Lower leg skin (tissue), 4 donors: Measurements from ENCODE around the gene PRPF18. TPM values are rescaled to one million over a fixed set of nuclear protein-coding genes. Genes with fewer than 3 reads are reported as not detected.

ENCODE experiments used
- DNase-seq, 2 donors: peaks; one replicate each; pipeline ENCODE4 v3.0.0-alpha.2; 2019; ENCODE audit warnings: low spot score in 2 of 2
- H3K4me3 ChIP-seq: fragments of 200-600 bp; sonication (generic); 2 replicates; pipeline ENCODE4 v1.5.1; 2017; ENCODE audit warnings: mild to moderate bottlenecking, low read depth; ENCODE audit not compliant: poor library complexity, severe bottlenecking
- CTCF ChIP-seq, 3 donors: fragments of 450-650 bp; IDR thresholded peaks; one replicate each; pipeline ENCODE4 v1.5.1; 2016; ENCODE audit warnings: antibody characterized with exemption in 3 of 3, mild to moderate bottlenecking in 3 of 3, moderate library complexity in 2 of 3
- POLR2A ChIP-seq, 2 donors: fragments of 450-650 bp; IDR thresholded peaks; one replicate each; pipeline ENCODE4 v1.6.1; 2016 to 2017; ENCODE audit warnings: antibody characterized with exemption in 2 of 2, mild to moderate bottlenecking in 1 of 2, moderate library complexity in 1 of 2
- WGBS, 2 donors: methylation state at CpG; one replicate each; pipeline ENCODE4 v1.1.5; 2018; 5-methylcytosine and 5-hydroxymethylcytosine counted together
- intact Hi-C: fragments of 100-400 bp; cut with DNase I; formaldehyde crosslinking; loops from one replicate; pipeline ENCODE4 v1.15.0; 2023; ENCODE audit warnings: low total_unique reads
- total RNA-seq, 4 donors: library from RNA; depleted of rRNA; stranded (reverse); fragments of >200 nt; gene quantifications; one replicate each; pipeline ENCODE4 v1.1.0, GENCODE V29; 2016

The PRPF18 gene
- total RNA-seq, 4 donors from 2014 or later, result 24.4 to 31.7 (median 29.6) TPM

- TF ChIP-seq CTCF (IDR thresholded peaks at IDR 0.05) (no peak), POLR2A (IDR thresholded peaks at IDR 0.05) (no peak)
- H3K4me3 ChIP-seq, result no peak overlapping the region
- intact Hi-C loops, result no loop called here
- DNase-seq, result no peak
- WGBS, 2 donors, result 84 to 93% methylated on average over 4 of the region's 4 CpGs
These were observed 4.1 kb downstream of the PRPF18 start for GRCh38 chr10:13590886-13591285.

DNA sequence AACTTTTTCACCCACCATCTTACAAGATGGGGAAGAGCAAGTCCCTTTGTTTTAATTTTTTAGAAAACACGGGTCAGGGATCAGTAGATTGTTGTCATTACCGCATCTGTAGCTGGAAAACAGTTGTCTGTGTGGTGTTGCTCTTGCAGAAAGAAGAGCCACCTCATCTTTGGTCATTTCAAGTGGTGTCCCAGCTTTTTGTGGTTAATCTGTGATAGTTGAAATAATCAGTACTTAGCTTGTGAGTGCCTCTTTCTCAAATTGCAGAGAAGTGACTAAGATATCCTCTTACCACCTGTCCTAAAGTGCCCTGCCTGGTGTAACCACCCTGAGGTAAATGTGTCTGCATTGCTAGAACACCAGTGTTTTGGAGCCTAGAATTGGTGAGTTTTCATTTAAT lies 5.5 kb downstream of the PRPF18 start:
- H3K4me3 ChIP-seq, result no peak overlapping the region
- DNase-seq, result no peak
- WGBS, 2 donors, result 93 to 97% methylated on average over 2 of the region's 2 CpGs
- TF ChIP-seq POLR2A (IDR thresholded peaks at IDR 0.05), result no peak
- no peak for TF ChIP-seq CTCF (IDR thresholded peaks at IDR 0.05)
- intact Hi-C loops, result no loop called here

GRCh38 chr10:13593535-13593934 lies 6.8 kb downstream of the PRPF18 start:
- intact Hi-C loops, result no loop called here
- 79 to 90% methylated on average over 2 of the region's 2 CpGs for WGBS, 2 donors
- no peak overlapping the region for H3K4me3 ChIP-seq
- TF ChIP-seq POLR2A (IDR thresholded peaks at IDR 0.05), result no peak
- TF ChIP-seq CTCF (IDR thresholded peaks at IDR 0.05), result no peak
- no peak for DNase-seq

DNA sequence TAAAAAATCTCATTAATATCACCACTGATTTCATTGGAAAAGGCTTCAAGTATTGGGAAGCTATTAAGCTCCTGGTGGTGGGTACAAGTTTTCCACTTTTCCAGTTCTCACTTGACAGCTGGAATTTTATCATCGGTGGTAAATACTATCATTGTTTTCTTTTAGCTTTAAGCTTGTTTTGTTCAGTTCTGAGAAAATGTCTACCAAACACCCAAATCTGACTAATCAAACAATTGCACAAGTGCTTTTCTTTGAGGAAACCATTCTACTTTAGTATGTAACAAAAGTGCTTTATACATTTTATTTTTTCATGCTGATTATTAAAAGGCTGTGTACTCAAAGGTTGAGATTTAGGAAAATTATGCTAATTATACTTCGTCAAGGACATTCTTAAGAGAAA lies 7.9 kb downstream of the PRPF18 start:
- no peak for DNase-seq
- no peak for TF ChIP-seq POLR2A (IDR thresholded peaks at IDR 0.05)
- no peak for TF ChIP-seq CTCF (IDR thresholded peaks at IDR 0.05)
- intact Hi-C loops, result no loop called here
- WGBS, 2 donors, result 93% methylated on average over 2 of the region's 2 CpGs
- H3K4me3 ChIP-seq, result no peak overlapping the region

GRCh38 chr10:13597909-13598308 lies 11.1 kb downstream of the PRPF18 start:
- TF ChIP-seq CTCF (IDR thresholded peaks at IDR 0.05) (no peak), POLR2A (IDR thresholded peaks at IDR 0.05) (no peak)
- no peak overlapping the region for H3K4me3 ChIP-seq
- no peak for DNase-seq
- intact Hi-C loops, result no loop called here
- WGBS, 2 donors, result 86 to 91% methylated on average over 5 of the region's 5 CpGs

- DNase-seq, result no peak
- WGBS, 2 donors, result 87 to 88% methylated on average over 2 of the region's 2 CpGs
- no peak overlapping the region for H3K4me3 ChIP-seq
- intact Hi-C loops, result no loop called here
- TF ChIP-seq POLR2A (IDR thresholded peaks at IDR 0.05) (no peak), CTCF (IDR thresholded peaks at IDR 0.05) (no peak)
These were observed 17.7 kb downstream of the PRPF18 start for GRCh38 chr10:13604357-13605040.
